OCI-LY1 (cell line): ENCODE results near the gene CHCHD3.

ENCODE experiments used
- H2AFZ ChIP-seq: fragments of 200-600 bp; sonication (generic), shearing (Covaris generic); 2 replicates; pipeline ENCODE4 v1.6.0; 2014; ENCODE audit warnings: antibody characterized with exemption, mild to moderate bottlenecking, low read length
- H3F3A ChIP-seq: fragments of 200-600 bp; sonication (generic), shearing (Covaris generic); 2 replicates; pipeline ENCODE4 v1.6.0; 2014; ENCODE audit warnings: mild to moderate bottlenecking, antibody characterized with exemption, low read length, moderate library complexity; ENCODE audit not compliant: insufficient read depth
- H3K27ac ChIP-seq: fragments of 200-600 bp; sonication (generic); 2 replicates; pipeline ENCODE4 v1.5.1; 2014; ENCODE audit warnings: low read length, mixed run types, mild to moderate bottlenecking, low read depth; ENCODE audit not compliant: poor library complexity, severe bottlenecking
- H3K27me3 ChIP-seq: fragments of 200-600 bp; sonication (generic); 2 replicates; pipeline ENCODE4 v1.6.0; 2014; ENCODE audit warnings: antibody characterized with exemption, mild to moderate bottlenecking, low read length, moderate library complexity; ENCODE audit not compliant: insufficient read depth
- H3K36me3 ChIP-seq: fragments of 200-600 bp; sonication (generic); 2 replicates; pipeline ENCODE4 v1.6.1; 2014; ENCODE audit warnings: mild to moderate bottlenecking, antibody characterized with exemption, low read length, moderate library complexity, mixed read lengths; ENCODE audit not compliant: insufficient read depth
- H3K4me1 ChIP-seq: fragments of 200-600 bp; sonication (generic); 2 replicates; pipeline ENCODE4 v1.5.1; 2014; ENCODE audit warnings: mild to moderate bottlenecking, low read length, moderate library complexity; ENCODE audit not compliant: insufficient read depth, severe bottlenecking
- H3K4me2 ChIP-seq: fragments of 200-600 bp; sonication (generic), shearing (Covaris generic); 2 replicates; pipeline ENCODE4 v1.6.1; 2014; ENCODE audit warnings: low read length
- H3K4me3 ChIP-seq: fragments of 200-600 bp; sonication (generic); 2 replicates; pipeline ENCODE4 v1.5.1; 2014; ENCODE audit warnings: low read length, low read depth, mild to moderate bottlenecking, mixed read lengths; ENCODE audit not compliant: poor library complexity, severe bottlenecking
- H3K79me2 ChIP-seq: fragments of 200-600 bp; shearing (Covaris generic); 2 replicates; pipeline ENCODE4 v1.6.1; 2016; ENCODE audit warnings: mixed run types, low read length, mixed read lengths; ENCODE audit not compliant: insufficient read depth
- H3K9ac ChIP-seq: fragments of 200-600 bp; sonication (generic), shearing (Covaris generic); 2 replicates; pipeline ENCODE4 v1.6.1; 2014; ENCODE audit warnings: mild to moderate bottlenecking, low read length, mixed read lengths
- H3K9me2 ChIP-seq: fragments of 200-600 bp; sonication (generic), shearing (Covaris generic); 2 replicates; pipeline ENCODE4 v1.6.1; 2014; ENCODE audit warnings: low read depth, mild to moderate bottlenecking, low read length, mixed read lengths
- H3K9me3 ChIP-seq: fragments of 200-600 bp; shearing (Covaris generic); 2 replicates; pipeline ENCODE4 v1.6.1; 2014; ENCODE audit warnings: low read length, mixed read lengths
- H4K20me1 ChIP-seq: fragments of 200-600 bp; sonication (generic), shearing (Covaris generic); 2 replicates; pipeline ENCODE4 v1.6.0; 2016; ENCODE audit warnings: mild to moderate bottlenecking, low read length; ENCODE audit not compliant: insufficient read depth
- EZH2 ChIP-seq: fragments of 200-600 bp; sonication (generic), shearing (Covaris generic); IDR thresholded peaks from 2 replicates; pipeline ENCODE4 v1.8.0; 2017; ENCODE audit warnings: borderline replicate concordance, mixed run types, mild to moderate bottlenecking, antibody characterized with exemption, low read length, moderate library complexity, mixed read lengths
- TF ChIP-seq, protein P1 (sequence below): fragments of 200-600 bp; sonication (generic), shearing (Covaris generic); IDR thresholded peaks from 2 replicates; pipeline ENCODE4 v1.5.1; 2017; ENCODE audit warnings: mild to moderate bottlenecking, antibody characterized with exemption, low read length, moderate library complexity, mixed read lengths

CHCHD3 gene

DNA sequence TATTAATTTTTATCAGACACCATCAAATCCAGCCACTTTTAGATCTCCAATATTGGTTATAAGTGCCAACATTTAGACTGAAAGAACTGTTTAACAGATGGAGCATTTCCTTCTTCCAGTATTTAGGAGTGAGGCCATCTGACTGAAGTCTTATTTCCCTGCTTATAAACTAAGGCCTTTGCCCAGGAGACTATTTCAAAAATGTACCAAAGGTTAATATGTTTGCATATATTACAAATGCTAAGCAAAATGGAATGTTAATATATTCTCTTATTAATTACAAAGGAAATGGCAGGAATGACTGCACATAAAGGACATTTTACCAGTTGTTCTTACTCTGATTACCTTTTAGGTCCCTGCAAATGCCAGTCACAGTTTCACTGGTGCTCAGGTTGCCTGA, 266.8 kb downstream of the CHCHD3 start:
- no peaks in the 10 kb centered on the region for H4K20me1 ChIP-seq
- no peak overlapping the region for H3K4me2 ChIP-seq
- no peaks in the 10 kb centered on the region for H3K79me2 ChIP-seq
- H3K4me3 ChIP-seq, result no peak overlapping the region
- no peaks in the 10 kb centered on the region for H3K9me2 ChIP-seq
- H3K9me3 ChIP-seq, result no peaks in the 10 kb centered on the region
- peaks cover 3% of the 10 kb centered on the region; the same call in 1 of the 2 replicates for H3K36me3 ChIP-seq
- H3K9ac ChIP-seq, result no peak overlapping the region
- no peaks in the 10 kb centered on the region for H3K27me3 ChIP-seq
- no peak overlapping the region for H3K27ac ChIP-seq
- H3F3A ChIP-seq, result no peaks in the 10 kb centered on the region
- H2AFZ ChIP-seq, result no peak overlapping the region
- TF ChIP-seq EZH2, result no peak
- H3K4me1 ChIP-seq, result no peaks in the 10 kb centered on the region

DNA sequence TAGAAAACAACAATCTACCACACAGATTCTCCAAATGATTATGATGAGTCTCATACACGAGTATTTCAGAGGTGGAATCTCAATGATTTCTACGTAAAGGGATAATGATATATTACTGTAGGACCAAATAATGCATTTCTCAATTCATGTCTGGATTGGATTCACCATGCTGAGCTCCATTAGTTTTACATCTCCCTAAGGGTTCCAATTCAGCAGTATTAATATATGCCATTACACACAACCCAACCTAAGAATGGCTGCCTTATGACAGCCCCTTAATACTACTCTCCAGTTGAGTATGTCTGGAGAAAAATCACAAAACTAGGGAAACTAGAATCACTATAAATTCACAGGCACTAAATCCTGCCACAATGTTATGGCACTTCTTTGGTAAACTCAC, 271.3 kb downstream of the CHCHD3 start:
- Histone ChIP-seq H3K9me2 (no peaks in the 10 kb centered on the region), H3K27ac (no peak overlapping the region), H3K4me2 (no peak overlapping the region), H2AFZ (no peak overlapping the region), H4K20me1 (no peaks in the 10 kb centered on the region), H3K9ac (no peak overlapping the region), H3F3A (no peaks in the 10 kb centered on the region), H3K79me2 (no peaks in the 10 kb centered on the region), H3K9me3 (no peaks in the 10 kb centered on the region), H3K36me3 (peaks cover 3% of the 10 kb centered on the region; the same call in 1 of the 2 replicates), H3K27me3 (no peaks in the 10 kb centered on the region), H3K4me1 (no peaks in the 10 kb centered on the region), H3K4me3 (no peak overlapping the region)
- TF ChIP-seq, protein P1, sequence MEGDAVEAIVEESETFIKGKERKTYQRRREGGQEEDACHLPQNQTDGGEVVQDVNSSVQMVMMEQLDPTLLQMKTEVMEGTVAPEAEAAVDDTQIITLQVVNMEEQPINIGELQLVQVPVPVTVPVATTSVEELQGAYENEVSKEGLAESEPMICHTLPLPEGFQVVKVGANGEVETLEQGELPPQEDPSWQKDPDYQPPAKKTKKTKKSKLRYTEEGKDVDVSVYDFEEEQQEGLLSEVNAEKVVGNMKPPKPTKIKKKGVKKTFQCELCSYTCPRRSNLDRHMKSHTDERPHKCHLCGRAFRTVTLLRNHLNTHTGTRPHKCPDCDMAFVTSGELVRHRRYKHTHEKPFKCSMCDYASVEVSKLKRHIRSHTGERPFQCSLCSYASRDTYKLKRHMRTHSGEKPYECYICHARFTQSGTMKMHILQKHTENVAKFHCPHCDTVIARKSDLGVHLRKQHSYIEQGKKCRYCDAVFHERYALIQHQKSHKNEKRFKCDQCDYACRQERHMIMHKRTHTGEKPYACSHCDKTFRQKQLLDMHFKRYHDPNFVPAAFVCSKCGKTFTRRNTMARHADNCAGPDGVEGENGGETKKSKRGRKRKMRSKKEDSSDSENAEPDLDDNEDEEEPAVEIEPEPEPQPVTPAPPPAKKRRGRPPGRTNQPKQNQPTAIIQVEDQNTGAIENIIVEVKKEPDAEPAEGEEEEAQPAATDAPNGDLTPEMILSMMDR, result no peak
- no peak for TF ChIP-seq EZH2

DNA sequence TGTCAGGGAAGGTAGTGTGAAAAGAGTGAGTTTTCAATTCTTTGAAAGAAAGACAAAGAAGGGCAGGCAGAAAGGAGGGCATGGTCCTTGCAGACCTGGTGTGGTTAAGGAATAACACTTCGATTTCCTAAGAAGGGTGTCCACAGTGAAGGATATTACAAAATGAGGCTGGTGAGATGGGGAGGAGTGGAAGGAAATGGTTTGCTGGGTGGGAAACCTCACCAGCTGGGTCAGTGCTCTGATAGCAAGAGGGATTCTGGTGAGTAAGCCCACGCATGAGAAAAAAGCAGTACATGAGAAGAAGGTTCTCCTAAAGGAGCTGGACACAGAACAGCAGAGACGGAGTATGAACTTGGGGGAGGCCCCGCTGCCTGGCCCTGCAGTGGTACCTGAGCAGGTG, 275.1 kb downstream of the CHCHD3 start:
- no peak overlapping the region for H3K4me2 ChIP-seq
- TF ChIP-seq EZH2, result no peak
- TF ChIP-seq, protein P1, result no peak

DNA sequence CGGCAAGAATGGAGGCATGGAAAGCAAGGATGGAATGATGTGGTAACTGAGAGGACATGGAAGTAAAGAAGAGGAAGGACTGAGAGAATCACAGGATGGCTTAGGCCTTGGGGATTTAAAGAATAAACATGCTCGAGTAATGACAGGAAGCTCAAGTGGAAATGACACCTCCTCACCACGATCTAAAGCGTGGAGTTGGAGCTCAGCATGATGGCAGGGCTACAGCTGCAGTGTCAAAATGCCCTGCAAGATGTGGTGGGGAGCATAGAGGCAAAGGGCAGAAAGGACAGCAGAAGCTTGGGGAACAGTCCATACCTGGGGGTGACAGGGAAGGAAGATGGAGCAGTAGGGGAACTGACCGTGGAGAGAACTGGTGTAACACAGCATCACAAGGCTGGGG, 276.1 kb downstream of the CHCHD3 start:
- Histone ChIP-seq H3K4me2 (no peak overlapping the region), H3K79me2 (no peaks in the 10 kb centered on the region), H3K27ac (no peak overlapping the region), H3K36me3 (no peaks in the 10 kb centered on the region), H4K20me1 (no peaks in the 10 kb centered on the region), H3K27me3 (no peaks in the 10 kb centered on the region), H3K4me3 (no peak overlapping the region), H3K9me3 (no peaks in the 10 kb centered on the region), H2AFZ (no peak overlapping the region), H3K9ac (no peak overlapping the region), H3F3A (no peaks in the 10 kb centered on the region), H3K9me2 (no peaks in the 10 kb centered on the region), H3K4me1 (no peaks in the 10 kb centered on the region)
- TF ChIP-seq EZH2, result no peak
- TF ChIP-seq, protein P1, result no peak

More for the DNA sequence above, 275.1 kb downstream of the CHCHD3 start:
- Histone ChIP-seq H3K9ac (no peak overlapping the region), H3F3A (no peaks in the 10 kb centered on the region), H3K27me3 (no peaks in the 10 kb centered on the region), H3K9me3 (no peaks in the 10 kb centered on the region), H3K4me1 (no peaks in the 10 kb centered on the region), H3K27ac (no peak overlapping the region), H3K36me3 (0 out of 2 replicates have a peak, but pooled peaks cover 3% of the 10 kb centered on the region), H3K79me2 (no peaks in the 10 kb centered on the region), H2AFZ (no peak overlapping the region), H3K4me3 (no peak overlapping the region), H3K9me2 (no peaks in the 10 kb centered on the region), H4K20me1 (no peaks in the 10 kb centered on the region)
